HG03097 (cell line): ENCODE measurements around the gene FAM167B.
"Not testable (repeated sequence)": the region's sequence is repeated elsewhere in the genome, so short reads cannot be mapped to it uniquely, and the experiment has no call there.

Experiments used
- ATAC-seq: cut with Tn5 transposase; IDR thresholded peaks from one replicate; pipeline ENCODE4 v1.9.1; 2021; ENCODE audit not compliant: unreplicated experiment, low FRiP score

Gene FAM167B

DNA sequence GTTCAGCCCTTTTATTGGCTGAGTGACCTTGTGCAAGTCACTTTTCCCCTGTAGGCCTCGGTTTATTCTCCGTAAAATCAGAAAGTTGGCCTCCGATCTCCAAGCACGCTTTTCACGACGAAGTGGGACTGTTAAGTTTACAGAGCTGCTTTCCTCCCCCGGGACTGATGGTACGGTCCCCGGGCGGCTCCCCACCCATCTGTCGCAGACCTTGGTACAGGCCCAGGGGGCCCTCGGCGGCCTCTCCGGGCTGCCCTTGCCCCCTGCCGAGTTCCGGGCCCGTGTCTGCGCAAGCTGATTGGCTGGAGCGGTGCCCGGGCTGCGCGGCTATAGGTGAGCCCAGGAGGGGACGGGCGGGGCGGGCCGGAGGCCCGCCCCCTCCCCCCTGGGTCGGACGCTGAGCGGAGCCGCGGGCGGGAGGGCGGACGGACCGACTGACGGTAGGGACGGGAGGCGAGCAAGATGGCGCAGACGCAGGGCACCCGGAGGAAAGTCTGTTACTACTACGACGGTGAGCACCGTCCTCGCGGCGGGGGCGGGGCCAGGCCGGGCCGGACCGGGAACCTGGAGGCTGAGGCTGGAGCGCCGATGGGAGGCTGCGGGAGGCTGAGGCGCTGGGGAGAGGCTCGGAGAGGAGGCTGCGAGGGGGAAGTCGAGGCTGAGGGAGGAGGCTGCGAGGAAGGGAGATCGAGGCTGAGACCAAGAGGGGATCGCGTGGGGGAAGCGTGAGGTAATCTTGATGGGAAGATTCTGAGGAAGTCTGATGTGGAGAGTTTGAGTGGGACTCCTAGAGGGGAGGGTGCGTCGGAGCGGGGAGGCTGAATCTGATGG, 44.9 kb downstream of the FAM167B start, which contains the start of gene HDAC1:
HDAC1 (plus strand) TSS at position 376 of the 831 bp plus-strand sequence; CDS start at position 463, 87 bp downstream.
- ATAC-seq: peak; percentile 94

DNA sequence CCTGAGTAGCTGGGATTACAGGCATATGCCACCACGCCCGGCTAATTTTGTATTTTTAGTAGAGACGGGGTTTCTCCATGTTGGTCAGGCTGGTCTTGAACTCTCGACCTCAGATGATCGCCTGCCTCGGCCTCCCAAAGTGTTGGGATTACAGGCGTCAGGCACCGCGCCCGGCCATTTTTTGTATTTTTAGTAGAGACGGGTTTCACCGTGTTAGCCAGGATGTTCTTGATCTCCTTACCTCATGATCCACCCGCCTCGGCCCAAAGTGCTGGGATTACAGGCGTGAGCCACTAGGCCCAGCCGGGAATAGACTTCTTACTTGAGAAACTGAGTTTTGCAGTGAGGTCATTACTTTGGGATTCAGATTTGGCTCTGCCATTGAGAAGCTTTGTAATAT, 51.2 kb downstream of the FAM167B start:
- ATAC-seq: not testable (repeated sequence)
